Activated CD4-positive, alpha-beta T cell treated with anti-CD3 and anti-CD28 coated beads for 4 hours (primary cell): ENCODE results near the gene SFMBT1.

ENCODE experiments used
- DNase-seq, 2 donors: peaks; one replicate each; pipeline ENCODE4 v3.0.0-alpha.2; 2020

The SFMBT1 gene

GRCh38 chr3:52983828-52984227 is 62.0 kb downstream of the SFMBT1 start:
- no peak for DNase-seq

GRCh38 chr3:52983336-52983807 is 62.5 kb downstream of the SFMBT1 start:
- DNase-seq: peak; percentile 46 to 57

- no peak for DNase-seq
Measured at GRCh38 chr3:52982839-52983238, 63.0 kb downstream of the SFMBT1 start.

GRCh38 chr3:52979190-52979983 is 66.5 kb downstream of the SFMBT1 start:
- no peak for DNase-seq

GRCh38 chr3:52978109-52978754 is 67.6 kb downstream of the SFMBT1 start:
- DNase-seq: no peak

GRCh38 chr3:52973806-52974205 is 72.1 kb downstream of the SFMBT1 start:
- no peak for DNase-seq

- no peak for DNase-seq
Measured at GRCh38 chr3:52971895-52972294, 74.0 kb downstream of the SFMBT1 start.

GRCh38 chr3:52967398-52967797 is 78.5 kb downstream of the SFMBT1 start:
- DNase-seq: no peak

- no peak for DNase-seq
Measured at GRCh38 chr3:52962160-52962559, 83.7 kb downstream of the SFMBT1 start.

GRCh38 chr3:52959773-52960172 is 86.1 kb downstream of the SFMBT1 start:
- no peak for DNase-seq

GRCh38 chr3:52939600-52939999 is 106.3 kb downstream of the SFMBT1 start:
- no peak for DNase-seq

GRCh38 chr3:52934630-52935530 is 111.0 kb downstream of the SFMBT1 start:
- peak; percentile 51 to 65 for DNase-seq

- no peak for DNase-seq
Measured at GRCh38 chr3:52931889-52932288, 114.0 kb downstream of the SFMBT1 start.

- no peak for DNase-seq
Measured at GRCh38 chr3:52931328-52931727, 114.5 kb downstream of the SFMBT1 start.

- no peak for DNase-seq
Measured at GRCh38 chr3:52930748-52931147, 115.1 kb downstream of the SFMBT1 start.

- no peak for DNase-seq
Measured at GRCh38 chr3:52926554-52926953, 119.3 kb downstream of the SFMBT1 start.

- DNase-seq: no peak
Measured at GRCh38 chr3:52925405-52926313, 120.2 kb downstream of the SFMBT1 start.

GRCh38 chr3:52923963-52924362 is 121.9 kb downstream of the SFMBT1 start:
- no peak for DNase-seq

- DNase-seq: no peak
Measured at GRCh38 chr3:52920841-52921240, 125.0 kb downstream of the SFMBT1 start.

- DNase-seq: no peak
Measured at GRCh38 chr3:52917044-52917443, 128.8 kb downstream of the SFMBT1 start.

GRCh38 chr3:52915294-52915693 is 130.6 kb downstream of the SFMBT1 start:
- DNase-seq: no peak
